EH (cell line): ENCODE measurements around the gene OR6S1.
A peak's percentile ranks its signal among the peaks of the same experiment; 100 is the strongest.
"Not testable (repeated sequence)": the region's sequence is repeated elsewhere in the genome, so short reads cannot be mapped to it uniquely, and the experiment has no call there.

Experiments used
- DNase-seq: peaks from one replicate; pipeline ENCODE4 v3.0.0-alpha.2; 2015; ENCODE audit warnings: low read depth

OR6S1 gene

GRCh38 chr14:20610002-20610765 lies 31.3 kb downstream of the OR6S1 start:
- peak; percentile 80 for DNase-seq

GRCh38 chr14:20609215-20610001 lies 32.1 kb downstream of the OR6S1 start:
- peak; percentile 88 for DNase-seq

GRCh38 chr14:20608383-20609110 lies 32.9 kb downstream of the OR6S1 start:
- DNase-seq: no peak

- no peak for DNase-seq
Observed at GRCh38 chr14:20607617-20608016, 33.9 kb downstream of the OR6S1 start.

- DNase-seq: no peak
Observed at GRCh38 chr14:20606902-20607242, 34.6 kb downstream of the OR6S1 start.

GRCh38 chr14:20606190-20606901 lies 35.1 kb downstream of the OR6S1 start:
- peak; percentile 43 for DNase-seq

- no peak for DNase-seq
Observed at GRCh38 chr14:20603813-20604690, 37.4 kb downstream of the OR6S1 start.

- no peak for DNase-seq
Observed at GRCh38 chr14:20602583-20602982, 38.9 kb downstream of the OR6S1 start.

GRCh38 chr14:20601522-20601921 lies 40.0 kb downstream of the OR6S1 start:
- no peak for DNase-seq

- no peak for DNase-seq
Observed at GRCh38 chr14:20597108-20597507, 44.4 kb downstream of the OR6S1 start.

- DNase-seq: not testable (repeated sequence)
Observed at GRCh38 chr14:20595726-20596125, 45.8 kb downstream of the OR6S1 start.

- no peak for DNase-seq
Observed at GRCh38 chr14:20592574-20592973, 48.9 kb downstream of the OR6S1 start.

GRCh38 chr14:20591235-20591634 lies 50.3 kb downstream of the OR6S1 start, which contains the start of gene RNASE12:
Gene RNASE12, minus strand, starts transcription at chr14:20591376. Its CDS starts 653 bp downstream, at chr14:20590723.
- no peak for DNase-seq
